Loucy (cell line): ENCODE results near the gene CRY2.

Experiments
- H2AFZ ChIP-seq: fragments of 200-600 bp; sonication (generic); 2 replicates; pipeline ENCODE4 v1.6.0; 2016; ENCODE audit warnings: antibody characterized with exemption, mild to moderate bottlenecking, low read length, moderate library complexity
- H3F3A ChIP-seq: fragments of 200-600 bp; 2 replicates; pipeline ENCODE4 v1.6.0; 2016; ENCODE audit warnings: antibody characterized with exemption, low read depth, mild to moderate bottlenecking
- H3K27me3 ChIP-seq: fragments of 200-600 bp; sonication (generic); 2 replicates; pipeline ENCODE4 v1.6.1; 2014; ENCODE audit warnings: low read length, mild to moderate bottlenecking; ENCODE audit not compliant: insufficient read depth, poor library complexity, severe bottlenecking
- H3K36me3 ChIP-seq: fragments of 200-600 bp; sonication (generic); 2 replicates; pipeline ENCODE4 v1.6.1; 2016; ENCODE audit warnings: low read length; ENCODE audit not compliant: insufficient read depth
- H3K4me1 ChIP-seq: fragments of 200-600 bp; sonication (generic); 2 replicates; pipeline ENCODE4 v1.5.1; 2014; ENCODE audit warnings: low read length, mild to moderate bottlenecking; ENCODE audit not compliant: insufficient read depth, poor library complexity, severe bottlenecking
- H3K4me2 ChIP-seq: fragments of 200-600 bp; sonication (generic); 2 replicates; pipeline ENCODE4 v1.6.0; 2014; ENCODE audit warnings: antibody characterized with exemption, low read length, low read depth, mild to moderate bottlenecking; ENCODE audit not compliant: poor library complexity, severe bottlenecking
- H3K4me3 ChIP-seq: fragments of 200-600 bp; sonication (generic); 2 replicates; pipeline ENCODE4 v1.5.1; 2014; ENCODE audit warnings: low read length, mild to moderate bottlenecking, mixed read lengths; ENCODE audit not compliant: poor library complexity, severe bottlenecking
- H3K79me2 ChIP-seq: fragments of 200-600 bp; sonication (generic); 2 replicates; pipeline ENCODE4 v1.6.1; 2014; ENCODE audit warnings: low read length; ENCODE audit not compliant: insufficient read depth
- H3K9ac ChIP-seq: fragments of 200-600 bp; sonication (generic); 2 replicates; pipeline ENCODE4 v1.6.0; 2014; ENCODE audit warnings: mild to moderate bottlenecking, low read depth, low read length, moderate library complexity; ENCODE audit not compliant: poor library complexity, severe bottlenecking
- H3K9me2 ChIP-seq: fragments of 200-600 bp; sonication (generic); replicated peaks from 2 replicates; pipeline ENCODE4 v1.6.1; 2016; ENCODE audit warnings: low read depth, low read length, mixed read lengths
- H3K9me3 ChIP-seq: fragments of 200-600 bp; sonication (generic); 2 replicates; pipeline ENCODE4 v1.6.1; 2014; ENCODE audit warnings: mild to moderate bottlenecking, antibody characterized with exemption, low read length, low read depth; ENCODE audit not compliant: insufficient read depth
- H4K20me1 ChIP-seq: fragments of 200-600 bp; sonication (generic); 2 replicates; pipeline ENCODE4 v1.6.0; 2014; ENCODE audit warnings: antibody characterized with exemption, low read length, mild to moderate bottlenecking; ENCODE audit not compliant: insufficient read depth, poor library complexity, severe bottlenecking
- EZH2phosphoT487 ChIP-seq: fragments of 200-600 bp; IDR thresholded peaks from 2 replicates; pipeline ENCODE4 v1.6.1; 2018; ENCODE audit warnings: antibody characterized with exemption, mild to moderate bottlenecking, moderate library complexity, borderline replicate concordance
- TF ChIP-seq, protein P1 (sequence below): fragments of 200-600 bp; sonication (generic); conservative IDR thresholded peaks from 2 replicates; pipeline ENCODE4 v1.5.1; 2014; ENCODE audit warnings: mild to moderate bottlenecking, antibody characterized with exemption, low read length

The CRY2 gene

DNA sequence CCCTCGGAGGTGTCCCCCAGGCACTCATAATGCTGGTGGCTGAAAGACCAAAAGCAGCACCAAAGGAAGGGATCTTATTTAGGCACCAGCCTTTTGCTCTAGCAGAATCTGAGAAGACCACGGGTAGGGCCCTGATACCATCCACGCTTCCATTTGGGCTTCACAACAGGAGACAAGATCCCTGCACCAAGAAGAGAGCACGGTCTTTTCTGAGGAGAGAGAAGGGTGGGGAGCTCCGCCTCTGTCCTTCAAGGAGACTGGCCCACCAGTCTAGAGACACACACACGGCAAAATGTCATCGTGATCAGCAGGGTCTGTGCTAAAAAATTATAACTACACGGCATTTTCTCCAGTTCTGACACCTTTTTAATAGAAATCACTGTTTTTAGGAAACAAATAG lies 84.9 kb downstream of the CRY2 start:
- no peaks in the 10 kb centered on the region for H3F3A ChIP-seq
- no peaks in the 10 kb centered on the region for H3K79me2 ChIP-seq
- H4K20me1 ChIP-seq, result no peaks in the 10 kb centered on the region
- no peak overlapping the region for H2AFZ ChIP-seq
- no peaks in the 10 kb centered on the region for H3K9me3 ChIP-seq
- TF ChIP-seq, protein P1, sequence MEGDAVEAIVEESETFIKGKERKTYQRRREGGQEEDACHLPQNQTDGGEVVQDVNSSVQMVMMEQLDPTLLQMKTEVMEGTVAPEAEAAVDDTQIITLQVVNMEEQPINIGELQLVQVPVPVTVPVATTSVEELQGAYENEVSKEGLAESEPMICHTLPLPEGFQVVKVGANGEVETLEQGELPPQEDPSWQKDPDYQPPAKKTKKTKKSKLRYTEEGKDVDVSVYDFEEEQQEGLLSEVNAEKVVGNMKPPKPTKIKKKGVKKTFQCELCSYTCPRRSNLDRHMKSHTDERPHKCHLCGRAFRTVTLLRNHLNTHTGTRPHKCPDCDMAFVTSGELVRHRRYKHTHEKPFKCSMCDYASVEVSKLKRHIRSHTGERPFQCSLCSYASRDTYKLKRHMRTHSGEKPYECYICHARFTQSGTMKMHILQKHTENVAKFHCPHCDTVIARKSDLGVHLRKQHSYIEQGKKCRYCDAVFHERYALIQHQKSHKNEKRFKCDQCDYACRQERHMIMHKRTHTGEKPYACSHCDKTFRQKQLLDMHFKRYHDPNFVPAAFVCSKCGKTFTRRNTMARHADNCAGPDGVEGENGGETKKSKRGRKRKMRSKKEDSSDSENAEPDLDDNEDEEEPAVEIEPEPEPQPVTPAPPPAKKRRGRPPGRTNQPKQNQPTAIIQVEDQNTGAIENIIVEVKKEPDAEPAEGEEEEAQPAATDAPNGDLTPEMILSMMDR, result no peak
- TF ChIP-seq EZH2phosphoT487, result no peak
- no peak overlapping the region for H3K9ac ChIP-seq
- H3K27me3 ChIP-seq, result no peaks in the 10 kb centered on the region
- H3K36me3 ChIP-seq, result peaks cover 50% of the 10 kb centered on the region; the same call in 1 of the 2 replicates
- peaks cover 5% of the 10 kb centered on the region for H3K4me1 ChIP-seq
- H3K9me2 ChIP-seq, result no peaks in the 10 kb centered on the region
- H3K4me3 ChIP-seq, result no peak overlapping the region
- no peak overlapping the region for H3K4me2 ChIP-seq
